ENCODE results near the gene MRM3.

DNA sequence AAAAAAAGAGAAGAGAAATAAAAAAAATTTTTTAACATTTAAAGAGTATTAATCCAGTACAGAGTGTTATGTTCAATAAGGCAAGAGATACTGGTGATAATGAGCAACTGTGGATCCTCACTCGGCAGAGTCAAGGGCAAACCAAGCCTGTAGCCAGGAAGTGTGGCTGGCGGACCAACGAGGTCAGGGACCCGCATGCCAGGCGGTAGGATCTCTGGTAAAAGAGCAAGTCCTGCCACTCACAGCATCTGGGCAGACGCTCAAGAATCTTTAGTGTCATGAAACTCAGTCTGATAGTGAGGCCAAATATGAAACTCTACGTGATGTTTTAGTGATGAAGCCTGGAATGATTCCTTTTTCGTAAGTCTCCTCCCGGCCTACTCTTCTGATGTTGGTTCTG, 21.8 kb upstream of the MRM3 start:
- TF ChIP-seq, protein P1, sequence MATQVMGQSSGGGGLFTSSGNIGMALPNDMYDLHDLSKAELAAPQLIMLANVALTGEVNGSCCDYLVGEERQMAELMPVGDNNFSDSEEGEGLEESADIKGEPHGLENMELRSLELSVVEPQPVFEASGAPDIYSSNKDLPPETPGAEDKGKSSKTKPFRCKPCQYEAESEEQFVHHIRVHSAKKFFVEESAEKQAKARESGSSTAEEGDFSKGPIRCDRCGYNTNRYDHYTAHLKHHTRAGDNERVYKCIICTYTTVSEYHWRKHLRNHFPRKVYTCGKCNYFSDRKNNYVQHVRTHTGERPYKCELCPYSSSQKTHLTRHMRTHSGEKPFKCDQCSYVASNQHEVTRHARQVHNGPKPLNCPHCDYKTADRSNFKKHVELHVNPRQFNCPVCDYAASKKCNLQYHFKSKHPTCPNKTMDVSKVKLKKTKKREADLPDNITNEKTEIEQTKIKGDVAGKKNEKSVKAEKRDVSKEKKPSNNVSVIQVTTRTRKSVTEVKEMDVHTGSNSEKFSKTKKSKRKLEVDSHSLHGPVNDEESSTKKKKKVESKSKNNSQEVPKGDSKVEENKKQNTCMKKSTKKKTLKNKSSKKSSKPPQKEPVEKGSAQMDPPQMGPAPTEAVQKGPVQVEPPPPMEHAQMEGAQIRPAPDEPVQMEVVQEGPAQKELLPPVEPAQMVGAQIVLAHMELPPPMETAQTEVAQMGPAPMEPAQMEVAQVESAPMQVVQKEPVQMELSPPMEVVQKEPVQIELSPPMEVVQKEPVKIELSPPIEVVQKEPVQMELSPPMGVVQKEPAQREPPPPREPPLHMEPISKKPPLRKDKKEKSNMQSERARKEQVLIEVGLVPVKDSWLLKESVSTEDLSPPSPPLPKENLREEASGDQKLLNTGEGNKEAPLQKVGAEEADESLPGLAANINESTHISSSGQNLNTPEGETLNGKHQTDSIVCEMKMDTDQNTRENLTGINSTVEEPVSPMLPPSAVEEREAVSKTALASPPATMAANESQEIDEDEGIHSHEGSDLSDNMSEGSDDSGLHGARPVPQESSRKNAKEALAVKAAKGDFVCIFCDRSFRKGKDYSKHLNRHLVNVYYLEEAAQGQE (IDR thresholded peaks at IDR 0.05; ENCODE audit: insufficient replicate concordance, low read depth): no peak
- TF ChIP-seq, protein P2, sequence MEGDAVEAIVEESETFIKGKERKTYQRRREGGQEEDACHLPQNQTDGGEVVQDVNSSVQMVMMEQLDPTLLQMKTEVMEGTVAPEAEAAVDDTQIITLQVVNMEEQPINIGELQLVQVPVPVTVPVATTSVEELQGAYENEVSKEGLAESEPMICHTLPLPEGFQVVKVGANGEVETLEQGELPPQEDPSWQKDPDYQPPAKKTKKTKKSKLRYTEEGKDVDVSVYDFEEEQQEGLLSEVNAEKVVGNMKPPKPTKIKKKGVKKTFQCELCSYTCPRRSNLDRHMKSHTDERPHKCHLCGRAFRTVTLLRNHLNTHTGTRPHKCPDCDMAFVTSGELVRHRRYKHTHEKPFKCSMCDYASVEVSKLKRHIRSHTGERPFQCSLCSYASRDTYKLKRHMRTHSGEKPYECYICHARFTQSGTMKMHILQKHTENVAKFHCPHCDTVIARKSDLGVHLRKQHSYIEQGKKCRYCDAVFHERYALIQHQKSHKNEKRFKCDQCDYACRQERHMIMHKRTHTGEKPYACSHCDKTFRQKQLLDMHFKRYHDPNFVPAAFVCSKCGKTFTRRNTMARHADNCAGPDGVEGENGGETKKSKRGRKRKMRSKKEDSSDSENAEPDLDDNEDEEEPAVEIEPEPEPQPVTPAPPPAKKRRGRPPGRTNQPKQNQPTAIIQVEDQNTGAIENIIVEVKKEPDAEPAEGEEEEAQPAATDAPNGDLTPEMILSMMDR (IDR thresholded peaks at IDR 0.05; ENCODE audit: insufficient read depth, low read length): no peak
